CD4-positive, alpha-beta T cell (primary cell): ENCODE data around the gene WWOX. TPM values are rescaled to one million over a fixed set of nuclear protein-coding genes. Genes with fewer than 3 reads are reported as not detected.

Experiments used
- ATAC-seq: fragments of 200-7000 bp; cut with Tn5 transposase; one replicate; pipeline ENCODE4 v1.10.0; 2022; ENCODE audit warnings: mild to moderate bottlenecking; ENCODE audit not compliant: poor library complexity
- CTCF ChIA-PET: fragments of 350-600 bp; sonication (Branson Sonifier 250); formaldehyde crosslinking; loops from one replicate; lab custom pipeline; 2021; ENCODE audit warnings: antibody characterized with exemption, inconsistent platforms; lab: Charles Lee
- POLR2A ChIA-PET: fragments of 350-600 bp; sonication (Branson Sonifier 250); formaldehyde crosslinking; loops from one replicate; lab custom pipeline; 2021; ENCODE audit warnings: antibody characterized with exemption, inconsistent platforms; lab: Charles Lee
- DNase-seq, 14 experiments: peaks; one replicate each; pipeline ENCODE4 v3.0.0-alpha.2; 2013 to 2020; ENCODE audit warnings: mixed read lengths in 2 of 14
- H3K27ac ChIP-seq, 2 donors: one replicate each; pipeline versions ENCODE4 v1.5.1 to v1.7.0; 2013; ENCODE audit warnings: low read length in 2 of 2, low read depth in 1 of 2, mild to moderate bottlenecking in 1 of 2
- H3K27me3 ChIP-seq, 2 experiments: 1 replicate in 1 of 2; 2 replicates in 1 of 2; pipeline versions ENCODE4 v1.6.1 to v1.7.0; 2013; ENCODE audit warnings: low read length in 2 of 2, control low read depth in 1 of 2, mild to moderate bottlenecking in 1 of 2, moderate library complexity in 1 of 2; ENCODE audit not compliant: insufficient read depth in 2 of 2, control insufficient read depth in 1 of 2
- H3K36me3 ChIP-seq: one replicate; pipeline ENCODE4 v1.6.1; 2013; ENCODE audit warnings: low read length, control low read depth; ENCODE audit not compliant: insufficient read depth
- H3K4me1 ChIP-seq: one replicate; pipeline ENCODE4 v1.6.1; 2013; ENCODE audit warnings: low read length, control low read depth; ENCODE audit not compliant: insufficient read depth
- H3K4me3 ChIP-seq: one replicate; pipeline ENCODE4 v1.5.1; 2013; ENCODE audit warnings: mild to moderate bottlenecking, low read length, moderate library complexity
- H3K9me3 ChIP-seq, 2 experiments: 1 replicate in 1 of 2; 2 replicates in 1 of 2; pipeline versions ENCODE4 v1.6.1 to v1.7.0; 2013; ENCODE audit warnings: low read length in 2 of 2, mild to moderate bottlenecking in 2 of 2, control low read depth in 1 of 2, moderate library complexity in 1 of 2; ENCODE audit not compliant: control insufficient read depth in 1 of 2, insufficient read depth in 1 of 2
- H3K27ac Mint-ChIP-seq: one replicate; pipeline ENCODE4 v1.8.0; 2020; ENCODE audit warnings: mixed read lengths
- H3K27me3 Mint-ChIP-seq: one replicate; pipeline ENCODE4 v1.8.0; 2021; ENCODE audit warnings: mixed read lengths
- H3K36me3 Mint-ChIP-seq: one replicate; pipeline ENCODE4 v1.8.0; 2021; ENCODE audit warnings: low read depth, mixed read lengths
- H3K4me1 Mint-ChIP-seq: one replicate; pipeline ENCODE4 v1.8.0; 2021; ENCODE audit warnings: low read depth, mixed read lengths
- H3K4me3 Mint-ChIP-seq: one replicate; pipeline ENCODE4 v1.8.0; 2020; ENCODE audit warnings: mild to moderate bottlenecking, mixed read lengths
- H3K9me3 Mint-ChIP-seq: one replicate; pipeline ENCODE4 v1.8.0; 2020; ENCODE audit warnings: mixed read lengths
- intact Hi-C, 2 experiments: fragments of 100-400 bp; cut with DNase I in 1 of 2; cut with micrococcal nuclease in 1 of 2; formaldehyde crosslinking; loops; one replicate each; pipeline versions ENCODE4 v1.15.1 to v1.9.0; 2023 to 2025; cut with DNase I, micrococcal nuclease
- total RNA-seq, 174 experiments: library from RNA in 2 of 174; stranded (reverse) in 2 of 174; gene quantifications; one replicate each; pipeline ENCODE4 v1.2.3 and lab custom pipeline; 2021 to 2026
- TF ChIP-seq, protein P1 (sequence below): fragments of 200-600 bp; IDR thresholded peaks from one replicate; pipeline ENCODE4 v1.8.0; 2022; ENCODE audit warnings: antibody characterized with exemption, mild to moderate bottlenecking

Gene WWOX
- total RNA-seq, 2 experiments from 2014 or later: 19.3 to 21.7 TPM

DNA sequence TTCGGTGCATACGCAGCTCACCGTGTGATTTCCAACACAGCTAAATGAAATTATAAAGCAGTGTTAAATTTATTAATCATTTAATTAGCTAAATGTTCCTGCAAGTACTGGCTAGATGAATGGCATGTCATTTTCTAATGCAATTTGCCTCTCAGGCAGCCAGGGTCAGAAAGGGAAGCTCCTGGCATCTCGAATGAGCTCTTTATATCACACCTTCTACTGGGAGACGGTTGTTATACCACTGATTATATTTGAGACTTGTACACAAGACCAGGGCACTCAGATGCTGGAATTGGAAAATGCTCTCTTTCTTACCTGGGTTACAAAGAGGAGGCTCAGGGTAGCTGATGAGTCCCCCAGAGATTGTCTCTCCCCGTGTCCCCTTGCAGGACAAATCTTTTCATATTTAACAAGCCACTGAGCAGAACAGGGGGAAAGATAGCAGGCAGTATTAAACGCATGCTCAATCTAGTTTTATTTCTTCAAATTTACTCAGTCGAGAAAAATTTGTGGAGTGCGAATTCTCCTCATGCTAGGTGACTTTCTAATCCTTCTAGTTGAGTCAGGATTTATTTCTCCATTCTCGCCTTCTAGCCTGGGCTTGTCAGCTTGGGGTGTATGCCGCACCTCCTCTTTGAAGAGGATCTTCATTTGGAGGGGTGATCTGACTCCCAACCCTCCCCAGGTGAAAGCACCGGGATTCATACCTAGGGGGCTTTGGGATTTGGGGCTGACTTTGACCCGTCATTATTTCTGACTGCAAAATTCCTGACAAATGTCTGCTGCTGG is 1060.0 kb downstream of the WWOX start:
- Histone ChIP-seq H3K36me3 (no peaks in the 10 kb centered on the region), H3K27me3 (no peaks in the 10 kb centered on the region), H3K4me1 (peaks cover 13% of the 10 kb centered on the region), H3K27ac (no peak overlapping the region), H3K4me3 (no peak overlapping the region), H3K9me3 (no peaks in the 10 kb centered on the region)
- H3K9me3 Mint-ChIP-seq: no peaks in the 10 kb centered on the region
- no peak overlapping the region for H3K27ac Mint-ChIP-seq
- H3K4me1 Mint-ChIP-seq: peaks cover 22% of the 10 kb centered on the region
- H3K36me3 Mint-ChIP-seq: no peaks in the 10 kb centered on the region
- DNase-seq (no peak), ATAC-seq (no peak)
- CTCF ChIA-PET: no interaction called here
- TF ChIP-seq, protein P1, sequence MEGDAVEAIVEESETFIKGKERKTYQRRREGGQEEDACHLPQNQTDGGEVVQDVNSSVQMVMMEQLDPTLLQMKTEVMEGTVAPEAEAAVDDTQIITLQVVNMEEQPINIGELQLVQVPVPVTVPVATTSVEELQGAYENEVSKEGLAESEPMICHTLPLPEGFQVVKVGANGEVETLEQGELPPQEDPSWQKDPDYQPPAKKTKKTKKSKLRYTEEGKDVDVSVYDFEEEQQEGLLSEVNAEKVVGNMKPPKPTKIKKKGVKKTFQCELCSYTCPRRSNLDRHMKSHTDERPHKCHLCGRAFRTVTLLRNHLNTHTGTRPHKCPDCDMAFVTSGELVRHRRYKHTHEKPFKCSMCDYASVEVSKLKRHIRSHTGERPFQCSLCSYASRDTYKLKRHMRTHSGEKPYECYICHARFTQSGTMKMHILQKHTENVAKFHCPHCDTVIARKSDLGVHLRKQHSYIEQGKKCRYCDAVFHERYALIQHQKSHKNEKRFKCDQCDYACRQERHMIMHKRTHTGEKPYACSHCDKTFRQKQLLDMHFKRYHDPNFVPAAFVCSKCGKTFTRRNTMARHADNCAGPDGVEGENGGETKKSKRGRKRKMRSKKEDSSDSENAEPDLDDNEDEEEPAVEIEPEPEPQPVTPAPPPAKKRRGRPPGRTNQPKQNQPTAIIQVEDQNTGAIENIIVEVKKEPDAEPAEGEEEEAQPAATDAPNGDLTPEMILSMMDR: no peak
- POLR2A ChIA-PET: no interaction called here
- intact Hi-C loops: no loop called here
- no peak overlapping the region for H3K4me3 Mint-ChIP-seq
- no peaks in the 10 kb centered on the region for H3K27me3 Mint-ChIP-seq

DNA sequence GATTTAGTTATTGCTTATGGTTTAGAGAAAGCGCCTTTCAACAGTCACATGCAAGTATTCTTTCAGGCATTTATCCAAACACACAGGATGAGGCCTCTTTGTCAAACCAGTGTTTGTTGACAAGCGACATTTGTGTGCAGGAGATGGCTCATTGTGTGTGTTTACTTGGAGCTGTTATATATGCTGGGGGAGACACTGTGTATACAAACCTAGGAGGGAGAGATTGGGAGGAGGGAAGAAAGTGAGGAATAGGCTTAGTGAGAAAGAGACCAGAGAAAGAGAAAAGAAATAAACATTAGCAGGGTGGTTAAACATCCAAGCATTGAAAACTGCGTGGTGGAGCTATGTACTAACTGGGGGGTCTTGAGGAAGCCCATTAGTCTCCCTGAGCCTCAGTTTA is 1063.5 kb downstream of the WWOX start:
- intact Hi-C loops: no loop called here
- Histone ChIP-seq H3K27me3 (no peaks in the 10 kb centered on the region), H3K9me3 (peaks cover 0 to 8% of the 10 kb centered on the region in 2 experiments), H3K27ac (no peak overlapping the region), H3K4me1 (peaks cover 13% of the 10 kb centered on the region), H3K4me3 (no peak overlapping the region), H3K36me3 (no peaks in the 10 kb centered on the region)
- no peaks in the 10 kb centered on the region for H3K9me3 Mint-ChIP-seq
- no peaks in the 10 kb centered on the region for H3K36me3 Mint-ChIP-seq
- no peak overlapping the region for H3K27ac Mint-ChIP-seq
- POLR2A ChIA-PET: no interaction called here
- TF ChIP-seq, protein P1: no peak
- no peaks in the 10 kb centered on the region for H3K27me3 Mint-ChIP-seq
- H3K4me3 Mint-ChIP-seq: no peak overlapping the region
- DNase-seq (no peak), ATAC-seq (no peak)
- CTCF ChIA-PET: no interaction called here
- H3K4me1 Mint-ChIP-seq: peaks cover 11% of the 10 kb centered on the region

DNA sequence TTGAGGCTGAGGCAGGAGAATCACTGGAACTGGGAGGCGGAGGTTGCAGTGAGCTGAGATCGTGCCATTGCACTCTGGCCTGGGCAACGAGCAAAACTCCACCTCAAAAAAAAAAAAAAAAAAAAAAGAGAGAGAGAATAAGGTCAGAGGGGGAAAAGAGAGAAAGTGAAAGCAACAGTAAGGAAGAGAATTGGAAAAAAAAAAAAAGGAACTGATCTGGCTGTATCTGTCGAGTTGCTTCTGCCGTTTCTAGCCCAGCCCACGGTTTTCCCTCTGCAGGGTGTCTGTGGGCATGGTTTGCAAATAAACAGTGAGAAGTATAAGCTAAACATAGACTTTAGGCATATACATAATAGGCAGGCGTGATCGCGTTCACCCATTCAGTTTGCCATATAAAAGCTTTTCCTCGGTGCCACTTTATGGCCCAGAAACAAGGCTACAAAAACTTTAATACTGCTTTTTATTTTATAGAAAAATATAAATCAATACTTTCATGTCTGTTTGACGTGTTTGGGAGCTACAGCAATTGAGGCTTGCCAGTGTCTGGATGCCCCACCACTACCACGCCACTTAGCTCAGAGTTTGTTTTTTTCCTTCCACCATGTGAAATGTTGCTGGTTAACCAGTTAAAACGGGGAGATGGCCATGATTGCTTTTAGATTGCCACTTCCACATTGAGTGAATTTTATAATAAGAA is 1064.4 kb downstream of the WWOX start:
- Mint-ChIP-seq H3K4me3 (peak overlapping the region; percentile 64), H3K4me1 (peaks cover 11% of the 10 kb centered on the region), H3K36me3 (no peaks in the 10 kb centered on the region), H3K27me3 (no peaks in the 10 kb centered on the region), H3K9me3 (no peaks in the 10 kb centered on the region), H3K27ac (no peak overlapping the region)
- peak overlapping the region; percentile 39 for H3K4me3 ChIP-seq
- intact Hi-C loops: no loop called here
- ATAC-seq (no peak), DNase-seq (peak in 4 of 14 experiments; percentile 5 to 23 (median 14))
- TF ChIP-seq, protein P1: no peak
- peaks cover 13% of the 10 kb centered on the region for H3K4me1 ChIP-seq
- H3K9me3 ChIP-seq: peaks cover 0 to 8% of the 10 kb centered on the region in 2 experiments
- no peak overlapping the region for H3K27ac ChIP-seq
- POLR2A ChIA-PET: no interaction called here
- no peaks in the 10 kb centered on the region for H3K36me3 ChIP-seq
- no peaks in the 10 kb centered on the region for H3K27me3 ChIP-seq
- CTCF ChIA-PET: interaction anchor here (0.7 kb wide), 2 partner anchors 14 to 186 kb away, joined by 4 read pairs; no protein-coding TSS in a partner anchor
